Measurements from ENCODE around the gene EVL. TPM values are rescaled to one million over a fixed set of nuclear protein-coding genes. Genes with fewer than 3 reads are reported as not detected.

Gene EVL
- total RNA-seq, 1 donor from 2014 or later = 69.2 TPM

- TF ChIP-seq, protein P1, sequence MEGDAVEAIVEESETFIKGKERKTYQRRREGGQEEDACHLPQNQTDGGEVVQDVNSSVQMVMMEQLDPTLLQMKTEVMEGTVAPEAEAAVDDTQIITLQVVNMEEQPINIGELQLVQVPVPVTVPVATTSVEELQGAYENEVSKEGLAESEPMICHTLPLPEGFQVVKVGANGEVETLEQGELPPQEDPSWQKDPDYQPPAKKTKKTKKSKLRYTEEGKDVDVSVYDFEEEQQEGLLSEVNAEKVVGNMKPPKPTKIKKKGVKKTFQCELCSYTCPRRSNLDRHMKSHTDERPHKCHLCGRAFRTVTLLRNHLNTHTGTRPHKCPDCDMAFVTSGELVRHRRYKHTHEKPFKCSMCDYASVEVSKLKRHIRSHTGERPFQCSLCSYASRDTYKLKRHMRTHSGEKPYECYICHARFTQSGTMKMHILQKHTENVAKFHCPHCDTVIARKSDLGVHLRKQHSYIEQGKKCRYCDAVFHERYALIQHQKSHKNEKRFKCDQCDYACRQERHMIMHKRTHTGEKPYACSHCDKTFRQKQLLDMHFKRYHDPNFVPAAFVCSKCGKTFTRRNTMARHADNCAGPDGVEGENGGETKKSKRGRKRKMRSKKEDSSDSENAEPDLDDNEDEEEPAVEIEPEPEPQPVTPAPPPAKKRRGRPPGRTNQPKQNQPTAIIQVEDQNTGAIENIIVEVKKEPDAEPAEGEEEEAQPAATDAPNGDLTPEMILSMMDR (conservative IDR thresholded peaks at IDR 0.05; ENCODE audit: low read depth, low read length) = no peak
- no peak overlapping the region for H3K4me3 ChIP-seq (ENCODE audit: low read depth, low read length)
- no peak for DNase-seq (ENCODE audit: low read depth)
Observed at GRCh38 chr14:100120522-100121269, 55.5 kb downstream of the EVL start.

GRCh38 chr14:100121643-100122480 is 56.6 kb downstream of the EVL start:
- no peak for DNase-seq (ENCODE audit: low read depth)
- TF ChIP-seq, protein P1 (conservative IDR thresholded peaks at IDR 0.05; ENCODE audit: low read depth, low read length) = no peak
- no peak overlapping the region for H3K4me3 ChIP-seq (ENCODE audit: low read depth, low read length)

- no peak for DNase-seq (ENCODE audit: low read depth)
- TF ChIP-seq, protein P1 (conservative IDR thresholded peaks at IDR 0.05; ENCODE audit: low read depth, low read length) = no peak
Observed at GRCh38 chr14:100122481-100123223, 57.4 kb downstream of the EVL start.

GRCh38 chr14:100123618-100124017 is 58.4 kb downstream of the EVL start:
- H3K4me3 ChIP-seq (ENCODE audit: low read depth, low read length) = no peak overlapping the region
- no peak for DNase-seq (ENCODE audit: low read depth)
- TF ChIP-seq, protein P1 (conservative IDR thresholded peaks at IDR 0.05; ENCODE audit: low read depth, low read length) = no peak

More at GRCh38 chr14:100122481-100123223, 57.4 kb downstream of the EVL start:
- no peak overlapping the region for H3K4me3 ChIP-seq (ENCODE audit: low read depth, low read length)

GRCh38 chr14:100124551-100125088 is 59.4 kb downstream of the EVL start:
- TF ChIP-seq, protein P1 (conservative IDR thresholded peaks at IDR 0.05; ENCODE audit: low read depth, low read length) = no peak
- DNase-seq (ENCODE audit: low read depth) = no peak
- H3K4me3 ChIP-seq (ENCODE audit: low read depth, low read length) = no peak overlapping the region

GRCh38 chr14:100126401-100126800 is 61.2 kb downstream of the EVL start:
- TF ChIP-seq, protein P1 (conservative IDR thresholded peaks at IDR 0.05; ENCODE audit: low read depth, low read length) = no peak
- no peak overlapping the region for H3K4me3 ChIP-seq (ENCODE audit: low read depth, low read length)
- DNase-seq (ENCODE audit: low read depth) = no peak
